Measurements from ENCODE around the gene CCDC157.
A peak's percentile ranks its signal among the peaks of the same experiment; 100 is the strongest.

The CCDC157 gene

DNA sequence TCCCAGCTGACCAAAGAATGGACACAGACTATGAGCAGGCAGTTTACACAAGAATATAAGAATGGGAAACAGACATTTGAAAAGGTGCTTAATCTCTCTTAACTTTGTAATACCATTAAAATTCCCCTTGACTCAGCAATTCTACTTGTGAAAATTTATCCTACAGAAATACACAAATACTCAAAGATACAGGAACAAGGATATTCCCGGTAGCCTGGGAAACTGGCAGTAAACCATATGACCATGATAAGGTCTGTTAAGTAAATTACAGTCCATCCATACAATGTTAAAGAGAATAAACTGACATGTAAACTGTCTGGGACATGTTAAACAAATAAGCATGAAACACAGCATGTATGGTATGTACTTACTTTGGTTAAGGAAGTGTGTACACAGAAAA is 60.0 kb downstream of the CCDC157 start:
- no peak for DNase-seq

DNA sequence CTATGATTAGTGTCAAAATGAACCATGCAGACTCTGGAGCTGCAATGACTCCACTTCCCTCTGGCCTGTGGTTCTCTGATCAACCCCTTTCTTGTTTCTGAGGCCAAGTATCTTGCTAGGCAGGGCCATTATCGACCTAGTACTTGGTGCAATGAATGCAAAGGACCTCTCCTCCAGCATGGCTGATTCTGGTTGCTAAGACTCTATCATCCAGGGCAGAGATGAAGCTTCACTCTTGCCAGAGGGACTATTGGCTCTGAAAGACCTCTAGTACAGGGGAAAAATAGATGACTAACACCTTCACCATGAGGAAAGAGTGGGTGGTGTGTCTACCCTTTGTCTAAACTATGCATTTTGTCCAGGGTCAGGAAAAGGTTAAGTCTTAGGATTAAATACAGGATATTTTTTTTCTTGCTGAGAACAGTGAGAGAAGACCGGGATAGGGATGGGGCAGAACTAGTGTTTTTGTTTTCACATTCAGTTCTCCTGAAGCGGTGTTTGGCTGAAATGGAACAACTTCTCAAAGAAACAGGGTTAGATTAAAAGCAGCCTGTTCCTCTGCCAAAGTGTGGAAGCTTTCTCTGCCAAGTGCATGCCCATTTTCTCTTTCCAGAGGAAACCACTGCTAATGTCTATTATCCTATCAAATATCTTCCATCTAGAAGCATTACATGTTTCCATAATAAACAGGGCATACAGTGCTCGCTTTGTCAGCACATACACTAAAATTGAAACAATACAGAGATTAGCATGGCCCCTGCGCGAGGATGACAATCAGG is 63.7 kb downstream of the CCDC157 start:
- no peak for DNase-seq

DNA sequence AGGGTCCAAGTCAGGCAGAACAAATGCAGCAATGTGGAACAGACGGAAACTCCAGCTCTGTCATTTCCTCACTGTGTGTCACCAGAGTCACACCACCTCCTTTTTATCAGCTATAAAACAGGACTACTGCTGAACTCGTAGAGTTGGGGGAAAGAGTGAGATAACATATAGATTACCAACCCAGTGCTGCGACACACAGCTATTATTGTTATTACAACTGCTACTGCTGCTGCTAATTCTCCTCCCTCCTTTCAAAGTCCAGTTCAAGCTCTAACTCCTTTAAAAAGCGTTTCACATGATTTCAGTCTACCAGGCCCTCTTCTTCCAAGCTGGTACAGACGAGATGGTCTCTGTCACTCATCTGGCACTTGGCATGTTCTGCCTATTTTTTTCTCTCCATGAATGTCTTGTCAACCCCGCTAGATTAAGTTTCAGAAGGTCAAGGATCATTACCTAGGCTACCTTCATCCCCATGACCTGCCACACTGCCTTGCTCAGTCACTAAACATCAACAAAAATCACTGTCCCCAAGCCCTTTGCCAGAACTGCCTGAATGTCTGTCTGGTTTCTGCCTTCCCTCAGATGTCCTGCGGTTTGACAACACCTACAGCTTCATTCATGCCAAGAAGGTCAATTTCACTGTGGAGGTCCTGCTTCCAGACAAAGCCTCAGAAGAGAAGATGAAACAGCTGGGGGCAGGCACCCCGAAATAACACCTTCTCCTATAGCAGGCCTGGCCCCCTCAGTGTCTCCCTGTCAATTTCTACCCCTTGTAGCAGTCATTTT is 65.1 kb downstream of the CCDC157 start:
- DNase-seq, result no peak

DNA sequence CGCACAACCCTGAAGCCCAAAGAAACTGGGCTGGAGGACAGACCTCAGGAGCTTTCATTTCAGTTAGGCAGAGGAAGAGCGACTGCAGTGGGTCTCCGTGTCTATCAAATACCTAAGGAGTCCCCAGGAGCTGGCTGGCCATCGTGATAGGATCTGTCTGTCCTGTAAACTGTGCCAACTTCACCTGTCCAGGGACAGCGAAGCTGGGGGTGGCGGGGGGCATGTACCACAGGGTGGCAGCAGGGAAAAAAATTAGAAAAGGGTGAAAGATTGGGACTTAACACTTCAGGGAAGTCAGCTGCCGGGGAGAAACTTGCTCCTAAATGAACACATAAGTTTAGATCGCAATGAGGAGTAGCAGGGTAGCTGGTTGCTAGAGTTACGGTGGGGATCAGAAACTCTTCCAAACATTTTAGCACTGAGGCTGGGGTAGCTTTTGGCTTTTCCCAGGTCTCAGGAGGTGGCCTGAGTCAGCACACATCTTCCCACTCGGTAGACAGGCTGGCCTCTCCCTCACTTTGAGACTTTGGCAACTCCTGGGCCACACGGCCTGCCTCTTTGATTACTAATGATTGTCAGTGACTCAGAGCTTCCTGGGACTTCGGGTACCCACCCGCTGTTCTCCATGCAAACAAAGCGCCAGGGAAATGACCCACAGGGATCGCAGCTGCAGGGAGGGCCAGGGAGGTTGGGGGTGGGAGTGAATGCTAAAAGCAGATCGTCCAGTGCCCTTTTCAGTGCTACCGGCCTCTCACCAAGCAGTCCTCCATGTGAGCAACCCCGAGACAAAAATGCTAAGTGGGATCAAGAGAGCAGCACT is 65.9 kb downstream of the CCDC157 start:
- no peak for DNase-seq

GRCh38 chr22:30423301-30423958 is 66.6 kb downstream of the CCDC157 start:
- DNase-seq, result no peak

DNA sequence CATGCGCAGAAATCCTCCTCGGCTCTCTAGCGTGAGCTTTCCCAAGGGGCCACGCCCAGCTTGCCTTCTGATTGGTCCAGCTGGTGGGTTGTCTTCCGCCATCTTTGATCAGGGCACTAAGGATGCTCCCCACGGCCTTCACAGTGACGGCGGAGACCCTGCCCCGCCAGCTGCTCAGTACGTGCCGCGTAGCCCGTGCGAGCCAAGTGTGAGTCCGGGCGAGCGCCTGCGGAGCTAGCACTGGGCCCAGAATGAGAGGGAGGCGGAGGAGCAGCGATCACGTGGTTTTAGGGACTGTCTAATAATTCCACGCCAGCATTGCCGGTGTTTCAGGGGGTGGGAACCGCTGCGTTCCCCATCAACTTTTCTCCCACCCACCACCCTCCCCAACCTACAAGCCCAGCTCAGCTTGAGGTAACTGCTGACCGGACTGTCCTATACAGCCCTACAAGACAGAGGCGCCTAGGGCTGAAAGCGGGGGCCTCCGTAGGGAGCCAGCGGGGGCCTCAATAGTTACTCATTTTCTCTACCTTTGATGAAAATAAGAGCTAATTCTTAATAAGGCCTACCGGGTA is 67.2 kb downstream of the CCDC157 start:
- DNase-seq, result peak; percentile 98

- DNase-seq, result peak; percentile 14
Observed at GRCh38 chr22:30424534-30425326, 67.9 kb downstream of the CCDC157 start.

GRCh38 chr22:30425327-30425615 is 68.5 kb downstream of the CCDC157 start:
- DNase-seq, result no peak

DNA sequence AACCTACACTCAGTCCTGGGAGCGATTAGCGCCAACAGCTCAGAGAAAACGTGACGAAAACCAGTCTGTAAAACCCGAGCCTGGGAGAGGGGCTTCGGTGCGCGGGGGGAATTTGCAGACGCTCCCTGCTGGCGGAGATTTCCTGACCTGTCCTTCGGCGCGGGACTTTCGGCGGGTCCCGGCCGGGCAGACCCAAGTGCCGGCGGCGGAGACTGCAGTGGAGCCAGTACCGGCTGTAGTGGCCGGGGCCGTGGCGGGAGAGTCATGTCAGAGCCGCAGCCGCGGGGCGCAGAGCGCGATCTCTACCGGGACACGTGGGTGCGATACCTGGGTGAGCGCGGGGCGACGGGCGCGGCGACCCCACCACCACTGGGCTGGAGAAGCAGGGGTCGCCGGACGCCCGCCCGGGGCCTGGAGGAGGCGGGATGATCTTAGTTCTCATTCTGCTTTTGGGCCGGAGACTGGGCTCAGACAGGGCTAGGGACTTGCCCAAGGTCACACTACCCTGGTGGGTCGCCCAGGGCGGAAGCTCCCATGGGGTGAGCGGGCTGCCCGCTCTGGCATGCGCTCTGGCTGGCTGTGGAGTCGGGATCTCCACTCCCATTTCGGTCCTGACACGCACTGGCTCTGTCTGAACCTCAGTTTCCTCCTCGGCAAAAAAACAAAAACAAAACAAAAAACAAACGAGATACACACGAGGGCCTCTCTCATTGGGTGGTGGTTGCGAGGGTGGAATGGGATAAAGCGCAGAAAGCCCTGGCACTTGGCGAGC is 69.0 kb downstream of the CCDC157 start, which contains the start of gene MTFP1:
MTFP1 (plus strand) TSS at position 153 of the 772 bp plus-strand sequence; CDS start at position 265, 112 bp downstream.
- peak; percentile 88 for DNase-seq
